ENCODE measurements around the gene NELFE. TPM values are rescaled to one million over a fixed set of nuclear protein-coding genes. Genes with fewer than 3 reads are reported as not detected.
"Not testable (repeated sequence)": the region's sequence is repeated elsewhere in the genome, so short reads cannot be mapped to it uniquely, and the experiment has no call there.

The NELFE gene
- total RNA-seq, 2 donors from 2014 or later: 88.9 to 94.0 TPM

DNA sequence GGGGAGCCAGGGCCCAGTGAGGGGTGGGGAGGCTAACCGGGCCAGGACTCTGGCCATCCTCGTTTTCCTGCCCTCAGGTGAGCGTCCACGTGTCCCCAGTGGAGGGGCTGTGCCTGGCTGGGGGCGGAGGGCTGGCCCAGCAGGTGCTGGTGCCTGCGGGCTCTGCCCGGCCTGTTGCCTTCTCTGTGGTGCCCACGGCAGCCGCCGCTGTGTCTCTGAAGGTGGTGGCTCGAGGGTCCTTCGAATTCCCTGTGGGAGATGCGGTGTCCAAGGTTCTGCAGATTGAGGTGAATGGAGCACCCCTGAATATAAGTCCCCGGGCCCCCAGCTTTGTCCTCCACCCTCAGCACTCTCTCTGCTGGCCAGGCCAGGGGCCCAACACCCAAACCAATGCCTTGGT lies 35.6 kb upstream of the NELFE start:
- H3K4me3 ChIP-seq; H3K36me3 ChIP-seq; intact Hi-C loops (cut with DNase I); H3K9me3 ChIP-seq; H3K4me1 ChIP-seq (replicated peaks); H3K27me3 ChIP-seq (replicated peaks; ENCODE audit: insufficient read depth); DNase-seq (ENCODE audit: low spot score); H3K27ac ChIP-seq: not testable (repeated sequence)
- no CpG with 5 or more reads among the region's 14 CpGs for WGBS

DNA sequence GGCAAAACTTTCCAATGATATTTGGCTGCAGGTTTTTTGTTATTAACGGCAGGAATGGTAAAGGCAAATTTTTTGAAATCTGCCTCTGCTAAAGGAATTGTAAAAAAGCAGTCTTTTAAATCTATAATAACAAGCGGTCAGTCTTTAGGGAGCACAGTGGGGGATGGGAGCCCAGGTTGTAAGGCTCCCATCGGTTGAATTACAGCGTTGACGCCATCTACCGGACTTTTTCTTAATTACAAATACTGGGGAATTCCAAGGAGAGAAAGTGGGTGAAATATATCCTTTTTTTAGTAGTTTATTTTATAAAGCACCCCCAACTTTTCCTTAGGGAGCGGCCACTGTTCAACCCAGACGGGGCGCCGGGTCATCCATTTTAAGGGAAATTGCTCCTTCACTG lies 30.6 kb upstream of the NELFE start:
- not testable (repeated sequence) for DNase-seq (ENCODE audit: low spot score); H3K27ac ChIP-seq
- WGBS: no CpG with 5 or more reads among the region's 10 CpGs

DNA sequence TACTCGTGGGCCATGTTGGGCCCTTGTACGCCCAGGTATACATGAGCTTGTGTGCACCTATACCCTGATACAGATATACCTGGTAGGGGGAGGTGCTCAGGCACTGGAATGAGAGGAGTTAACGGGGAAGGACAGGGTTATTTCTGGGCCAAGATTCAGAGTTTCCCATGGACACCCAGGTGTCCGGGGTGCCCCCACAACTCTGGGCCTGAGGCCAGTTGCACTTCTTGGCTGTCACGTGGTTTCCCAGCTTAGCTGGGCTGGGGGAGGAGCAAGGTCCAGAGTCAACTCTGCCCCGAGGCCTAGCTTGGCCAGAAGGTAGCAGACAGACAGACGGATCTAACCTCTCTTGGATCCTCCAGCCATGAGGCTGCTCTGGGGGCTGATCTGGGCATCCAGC lies 23.0 kb upstream of the NELFE start, which contains the start of gene C4A:
TSS of gene C4A (plus strand) at position 314 of the 400 bp plus-strand sequence. CDS start at position 365, 51 bp downstream.
- H3K27ac ChIP-seq; DNase-seq (ENCODE audit: low spot score); H3K4me1 ChIP-seq (replicated peaks); H3K36me3 ChIP-seq; intact Hi-C loops (cut with DNase I); H3K27me3 ChIP-seq (replicated peaks; ENCODE audit: insufficient read depth); H3K9me3 ChIP-seq; H3K4me3 ChIP-seq: not testable (repeated sequence)
- WGBS: no CpG with 5 or more reads among the region's 7 CpGs

More for the DNA sequence above, 30.6 kb upstream of the NELFE start:
- H3K4me3 ChIP-seq; H3K36me3 ChIP-seq; H3K4me1 ChIP-seq (replicated peaks); H3K9me3 ChIP-seq; intact Hi-C loops (cut with DNase I); H3K27me3 ChIP-seq (replicated peaks; ENCODE audit: insufficient read depth): not testable (repeated sequence)

DNA sequence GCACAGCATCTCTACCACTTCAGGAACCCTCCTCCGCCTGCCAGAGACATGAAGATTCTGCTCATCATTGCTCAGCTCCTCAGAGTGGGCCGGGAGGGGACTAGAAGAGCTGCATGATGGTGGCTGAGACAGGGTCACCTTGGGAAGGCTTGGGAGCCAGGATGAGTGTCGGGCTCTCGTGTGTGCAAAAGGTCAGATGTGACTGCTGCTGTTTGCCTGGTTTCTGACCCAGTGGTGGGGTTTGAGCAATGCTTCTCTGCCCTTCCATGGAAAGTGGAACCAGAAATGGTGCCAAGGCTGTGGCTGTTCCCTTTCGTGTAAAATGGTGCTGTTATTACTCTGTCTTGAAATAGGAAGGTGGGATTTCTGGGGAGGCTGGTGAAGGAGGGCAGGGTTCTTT lies 22.2 kb upstream of the NELFE start:
- DNase-seq (ENCODE audit: low spot score); intact Hi-C loops (cut with DNase I): not testable (repeated sequence)
- no CpG with 5 or more reads among the region's 5 CpGs for WGBS

DNA sequence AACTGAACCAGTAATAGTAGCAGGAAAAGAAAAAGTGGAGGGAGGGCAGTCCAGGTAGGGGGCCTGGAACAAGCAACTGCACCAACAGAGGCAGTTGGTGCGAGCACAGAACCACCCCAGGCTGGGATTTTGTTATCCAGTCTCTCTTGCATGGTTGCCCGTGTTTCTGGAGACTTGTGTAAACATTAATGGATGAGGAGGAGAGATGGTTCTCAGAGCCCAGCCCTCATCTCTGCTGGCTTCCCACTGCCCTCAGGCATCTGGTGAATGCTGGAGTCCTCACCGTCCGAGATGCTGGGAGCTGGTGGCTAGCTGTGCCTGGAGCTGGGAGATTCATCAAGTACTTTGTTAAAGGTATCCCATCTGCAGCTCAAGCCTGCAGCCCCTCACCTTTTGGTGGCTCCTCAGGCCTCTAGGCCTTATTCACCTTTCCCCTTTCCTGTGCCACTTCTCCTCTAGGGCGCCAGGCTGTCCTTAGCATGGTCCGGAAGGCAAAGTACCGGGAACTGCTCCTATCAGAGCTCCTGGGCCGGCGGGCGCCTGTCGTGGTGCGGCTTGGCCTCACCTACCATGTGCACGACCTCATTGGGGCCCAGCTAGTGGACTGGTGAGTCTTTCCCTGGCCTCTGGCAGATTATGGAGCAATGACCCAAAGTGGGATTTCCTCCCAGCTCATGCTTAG lies 21.6 kb upstream of the NELFE start:
- H3K27ac ChIP-seq; DNase-seq (ENCODE audit: low spot score); H3K27me3 ChIP-seq (replicated peaks; ENCODE audit: insufficient read depth); intact Hi-C loops (cut with DNase I); H3K36me3 ChIP-seq; H3K4me3 ChIP-seq; H3K9me3 ChIP-seq; H3K4me1 ChIP-seq (replicated peaks): not testable (repeated sequence)
- WGBS: 91% methylated on average over 13 of the region's 13 CpGs

More for the DNA sequence above, 22.2 kb upstream of the NELFE start:
- not testable (repeated sequence) for H3K27me3 ChIP-seq (replicated peaks; ENCODE audit: insufficient read depth); H3K36me3 ChIP-seq; H3K9me3 ChIP-seq; H3K4me1 ChIP-seq (replicated peaks); H3K4me3 ChIP-seq; H3K27ac ChIP-seq

DNA sequence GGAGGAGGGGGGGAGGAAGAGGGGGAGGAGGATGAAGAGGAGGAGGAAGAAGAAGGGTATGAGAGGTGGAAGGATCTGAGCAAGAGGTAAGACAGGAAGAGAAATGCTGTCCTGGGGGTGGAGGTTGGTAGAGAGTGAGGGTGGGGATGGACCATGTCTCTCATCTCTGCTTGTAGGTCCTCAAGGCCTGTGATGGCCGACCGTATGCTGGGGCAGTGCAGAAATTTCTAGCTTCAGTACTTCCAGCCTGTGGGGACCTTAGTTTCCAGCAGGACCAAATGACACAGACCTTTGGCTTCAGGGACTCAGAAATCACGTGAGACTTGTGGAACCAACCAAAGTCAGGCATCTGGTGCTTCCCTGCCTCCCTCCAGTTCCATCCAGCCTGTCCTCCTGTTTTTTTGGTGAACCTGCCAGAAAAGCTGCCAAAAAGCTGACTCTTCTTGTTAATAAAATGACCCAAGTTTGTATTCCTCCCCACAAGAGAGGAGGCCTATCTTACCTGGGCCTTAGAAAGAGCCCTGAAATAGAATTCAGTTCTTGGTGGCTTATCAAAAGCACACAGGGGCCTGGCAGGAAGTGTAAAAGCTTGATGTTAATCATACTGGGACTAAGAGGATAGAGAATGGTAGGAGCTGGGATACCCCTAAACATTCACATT lies 20.6 kb upstream of the NELFE start:
- DNase-seq (ENCODE audit: low spot score): no peak
- Histone ChIP-seq H3K36me3 (no peaks in the 10 kb centered on the region), H3K27ac (no peak overlapping the region), H3K27me3 (replicated peaks; ENCODE audit: insufficient read depth) (no peaks in the 10 kb centered on the region), H3K4me1 (replicated peaks) (no peaks in the 10 kb centered on the region), H3K4me3 (no peak overlapping the region), H3K9me3 (no peaks in the 10 kb centered on the region)
- TF ChIP-seq, protein P1, sequence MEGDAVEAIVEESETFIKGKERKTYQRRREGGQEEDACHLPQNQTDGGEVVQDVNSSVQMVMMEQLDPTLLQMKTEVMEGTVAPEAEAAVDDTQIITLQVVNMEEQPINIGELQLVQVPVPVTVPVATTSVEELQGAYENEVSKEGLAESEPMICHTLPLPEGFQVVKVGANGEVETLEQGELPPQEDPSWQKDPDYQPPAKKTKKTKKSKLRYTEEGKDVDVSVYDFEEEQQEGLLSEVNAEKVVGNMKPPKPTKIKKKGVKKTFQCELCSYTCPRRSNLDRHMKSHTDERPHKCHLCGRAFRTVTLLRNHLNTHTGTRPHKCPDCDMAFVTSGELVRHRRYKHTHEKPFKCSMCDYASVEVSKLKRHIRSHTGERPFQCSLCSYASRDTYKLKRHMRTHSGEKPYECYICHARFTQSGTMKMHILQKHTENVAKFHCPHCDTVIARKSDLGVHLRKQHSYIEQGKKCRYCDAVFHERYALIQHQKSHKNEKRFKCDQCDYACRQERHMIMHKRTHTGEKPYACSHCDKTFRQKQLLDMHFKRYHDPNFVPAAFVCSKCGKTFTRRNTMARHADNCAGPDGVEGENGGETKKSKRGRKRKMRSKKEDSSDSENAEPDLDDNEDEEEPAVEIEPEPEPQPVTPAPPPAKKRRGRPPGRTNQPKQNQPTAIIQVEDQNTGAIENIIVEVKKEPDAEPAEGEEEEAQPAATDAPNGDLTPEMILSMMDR (IDR thresholded peaks at IDR 0.05): no peak
- no peak for TF ChIP-seq POLR2AphosphoS5 (IDR thresholded peaks at IDR 0.05)
- TF ChIP-seq POLR2A (IDR thresholded peaks at IDR 0.05): no peak
- intact Hi-C loops (cut with DNase I): no loop called here
- 89% methylated on average over 3 of the region's 3 CpGs for WGBS

DNA sequence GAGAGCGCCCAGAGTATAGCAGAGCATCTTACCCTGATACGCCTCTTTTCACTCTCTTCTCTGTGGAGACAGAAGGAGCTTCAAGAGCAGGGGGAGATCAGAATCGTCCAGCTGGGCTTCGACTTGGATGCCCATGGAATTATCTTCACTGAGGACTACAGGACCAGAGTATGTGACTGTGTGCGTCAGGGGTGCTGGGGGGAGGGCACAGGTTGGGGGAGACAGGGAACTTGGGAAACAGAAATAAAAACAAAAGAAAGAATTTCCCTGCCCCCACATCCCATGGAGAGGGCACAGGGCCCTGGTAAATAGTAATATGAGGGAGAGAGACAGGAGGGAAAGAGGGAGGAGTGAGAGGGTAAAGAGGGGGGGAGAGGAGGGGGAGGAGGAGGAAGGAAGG lies 20.1 kb upstream of the NELFE start:
- Histone ChIP-seq H3K4me1 (replicated peaks) (no peaks in the 10 kb centered on the region), H3K36me3 (no peaks in the 10 kb centered on the region), H3K9me3 (no peaks in the 10 kb centered on the region), H3K27ac (no peak overlapping the region), H3K27me3 (replicated peaks; ENCODE audit: insufficient read depth) (no peaks in the 10 kb centered on the region), H3K4me3 (no peak overlapping the region)
- intact Hi-C loops (cut with DNase I): no loop called here
- WGBS: 91% methylated on average over 5 of the region's 5 CpGs
- TF ChIP-seq POLR2A (IDR thresholded peaks at IDR 0.05) (no peak), POLR2AphosphoS5 (IDR thresholded peaks at IDR 0.05) (no peak)
- TF ChIP-seq, protein P1 (IDR thresholded peaks at IDR 0.05): no peak
- no peak for DNase-seq (ENCODE audit: low spot score)
